ENCODE data around the gene NDUFA12.

The NDUFA12 gene

DNA sequence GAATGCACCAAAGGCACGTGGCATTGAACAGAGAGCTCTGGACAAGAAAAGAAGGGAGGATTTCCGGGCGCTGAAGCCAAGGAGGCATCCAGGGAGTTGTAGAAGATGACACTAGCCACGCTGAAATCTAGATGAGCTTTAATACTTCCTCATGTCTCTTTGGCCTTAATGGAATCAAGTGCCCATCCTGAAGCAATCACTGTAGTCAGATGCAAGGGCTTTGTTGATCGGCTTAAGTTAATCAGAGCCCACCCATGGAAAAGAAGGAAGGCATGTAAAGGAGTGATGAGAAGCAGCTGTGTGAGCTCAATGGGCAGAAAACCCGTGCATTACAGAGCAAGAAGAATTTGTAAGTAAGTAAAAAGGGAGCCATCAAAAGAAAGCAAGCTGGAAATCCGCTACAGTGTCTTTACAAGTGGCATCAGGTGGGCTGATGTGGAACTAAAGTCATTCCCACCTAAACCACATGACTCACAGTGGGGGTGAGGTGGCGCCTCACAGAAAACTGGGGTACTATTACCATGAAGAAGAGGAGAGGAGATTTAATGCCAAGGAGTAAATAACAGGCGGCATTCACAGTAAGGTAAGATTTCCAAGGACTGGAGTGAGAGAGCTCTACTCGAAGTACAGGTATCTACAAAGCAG, 48.4 kb downstream of the NDUFA12 start:
- ChIA-PET POLR2A (no interaction called here), CTCF (interaction anchor here (1.0 to 1.4 kb wide), 2 partner anchors 9 to 589 kb away, joined by 3 to 4 read pairs; no protein-coding TSS in a partner anchor)
- TF ChIP-seq, protein P1, sequence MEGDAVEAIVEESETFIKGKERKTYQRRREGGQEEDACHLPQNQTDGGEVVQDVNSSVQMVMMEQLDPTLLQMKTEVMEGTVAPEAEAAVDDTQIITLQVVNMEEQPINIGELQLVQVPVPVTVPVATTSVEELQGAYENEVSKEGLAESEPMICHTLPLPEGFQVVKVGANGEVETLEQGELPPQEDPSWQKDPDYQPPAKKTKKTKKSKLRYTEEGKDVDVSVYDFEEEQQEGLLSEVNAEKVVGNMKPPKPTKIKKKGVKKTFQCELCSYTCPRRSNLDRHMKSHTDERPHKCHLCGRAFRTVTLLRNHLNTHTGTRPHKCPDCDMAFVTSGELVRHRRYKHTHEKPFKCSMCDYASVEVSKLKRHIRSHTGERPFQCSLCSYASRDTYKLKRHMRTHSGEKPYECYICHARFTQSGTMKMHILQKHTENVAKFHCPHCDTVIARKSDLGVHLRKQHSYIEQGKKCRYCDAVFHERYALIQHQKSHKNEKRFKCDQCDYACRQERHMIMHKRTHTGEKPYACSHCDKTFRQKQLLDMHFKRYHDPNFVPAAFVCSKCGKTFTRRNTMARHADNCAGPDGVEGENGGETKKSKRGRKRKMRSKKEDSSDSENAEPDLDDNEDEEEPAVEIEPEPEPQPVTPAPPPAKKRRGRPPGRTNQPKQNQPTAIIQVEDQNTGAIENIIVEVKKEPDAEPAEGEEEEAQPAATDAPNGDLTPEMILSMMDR (IDR thresholded peaks at IDR 0.05; ENCODE audit: control extremely low read depth, extremely low read depth, low read depth, missing control alignments) = no peak
- no peak for DNase-seq (ENCODE audit: extremely low spot score)

DNA sequence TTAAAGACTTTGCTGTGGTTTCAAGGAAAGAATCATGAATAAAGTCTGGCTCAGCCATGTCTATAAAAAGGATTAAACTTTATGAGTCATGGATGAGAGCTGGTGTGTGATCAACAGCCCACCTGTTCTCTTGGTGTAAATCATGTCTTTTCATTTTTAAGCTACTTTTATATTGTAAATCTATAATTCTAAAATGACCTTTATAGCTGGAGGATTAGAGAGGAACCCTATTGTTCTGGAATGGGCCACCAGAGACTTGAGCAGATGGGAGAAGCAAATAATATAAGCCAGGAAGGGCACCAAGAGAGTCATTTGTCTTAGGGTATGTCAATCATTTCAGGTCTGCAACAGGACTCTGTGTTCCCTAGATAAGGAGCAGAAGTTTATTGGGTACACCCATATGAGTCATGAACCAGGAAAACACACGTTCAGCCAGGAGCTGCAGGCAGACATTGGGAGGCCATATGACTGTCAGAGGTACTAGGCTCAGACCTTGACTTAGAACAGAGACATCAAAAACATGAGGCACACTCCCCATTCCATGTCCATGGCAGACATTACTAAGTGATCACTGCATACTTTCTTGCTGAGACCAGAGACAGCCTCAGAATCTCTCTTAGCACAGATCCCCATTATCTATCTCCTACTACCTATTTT, 49.3 kb downstream of the NDUFA12 start:
- DNase-seq (ENCODE audit: extremely low spot score) = no peak
- TF ChIP-seq, protein P1 (IDR thresholded peaks at IDR 0.05; ENCODE audit: control extremely low read depth, extremely low read depth, low read depth, missing control alignments) = no peak
- CTCF ChIA-PET = interaction anchor here (1.0 kb wide), 1 partner anchor 590 kb away, joined by 3 read pairs; no protein-coding TSS in a partner anchor
- POLR2A ChIA-PET = no interaction called here

DNA sequence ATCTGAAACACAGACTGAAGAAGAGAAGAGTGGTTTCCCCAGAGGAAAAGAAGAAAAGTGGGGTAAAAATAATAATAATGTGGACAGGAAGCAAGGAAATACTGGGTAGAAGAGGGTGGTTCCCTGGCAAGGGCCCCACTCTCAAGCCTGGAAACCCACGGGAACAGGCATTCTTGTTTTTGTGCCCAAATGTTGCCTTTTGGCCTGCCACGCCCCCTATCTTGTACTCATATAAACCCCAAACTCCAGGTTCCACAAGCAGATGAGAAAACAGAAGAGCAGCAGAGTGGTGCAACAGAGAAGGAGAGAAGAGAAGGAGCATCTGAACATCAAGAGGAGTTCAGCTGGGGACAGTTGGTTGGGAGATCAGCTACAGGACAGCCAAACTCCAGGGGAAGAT, 51.2 kb downstream of the NDUFA12 start:
- ChIA-PET CTCF (no interaction called here), POLR2A (no interaction called here)
- TF ChIP-seq, protein P1 (IDR thresholded peaks at IDR 0.05; ENCODE audit: control extremely low read depth, extremely low read depth, low read depth, missing control alignments) = no peak
- DNase-seq (ENCODE audit: extremely low spot score) = no peak

DNA sequence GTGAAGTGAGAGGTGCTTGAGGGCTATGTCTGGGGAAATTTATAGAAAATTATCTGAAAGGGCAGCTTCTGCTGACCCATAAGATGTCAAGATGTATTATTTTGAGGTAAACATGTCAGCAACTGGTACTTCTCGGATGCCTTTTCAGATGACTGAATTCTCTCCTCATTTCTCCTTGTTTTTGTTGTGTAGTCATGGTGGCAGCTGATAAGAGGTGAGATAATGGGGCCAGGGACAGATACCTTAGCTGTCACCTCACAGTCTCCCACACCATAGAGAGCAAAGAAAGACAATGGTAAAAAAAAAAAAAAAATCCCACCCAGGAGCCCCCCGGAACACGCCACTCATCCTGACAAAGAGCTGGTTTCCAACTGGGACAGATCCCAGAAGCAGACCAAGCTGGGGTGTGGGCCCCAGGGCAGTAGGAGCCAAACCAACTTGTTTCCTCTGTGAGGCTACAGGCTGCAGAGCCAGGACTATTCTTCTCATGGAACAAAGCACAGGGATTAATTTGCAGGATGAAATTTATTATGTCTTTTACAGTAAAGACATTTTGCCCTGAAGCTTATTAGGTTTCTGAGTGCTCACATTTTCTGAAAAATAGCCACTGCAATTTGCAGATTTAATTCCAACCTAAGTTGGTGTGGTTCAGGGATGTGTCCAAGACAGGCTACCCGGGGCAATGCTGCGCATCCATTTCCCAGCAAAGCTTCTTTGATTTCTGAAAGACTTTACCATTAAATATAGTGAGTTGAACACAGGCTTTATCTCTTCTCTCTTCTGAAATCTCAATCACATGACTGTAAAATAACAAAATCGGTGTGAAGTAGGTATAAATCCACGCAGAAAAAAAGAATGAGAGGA, 52.2 kb downstream of the NDUFA12 start:
- DNase-seq (ENCODE audit: extremely low spot score) = no peak
- TF ChIP-seq, protein P1 (IDR thresholded peaks at IDR 0.05; ENCODE audit: control extremely low read depth, extremely low read depth, low read depth, missing control alignments) = no peak
- ChIA-PET POLR2A (no interaction called here), CTCF (interaction anchor here (1.3 kb wide), 1 partner anchor 29 kb away, joined by 3 read pairs; no protein-coding TSS in a partner anchor)

DNA sequence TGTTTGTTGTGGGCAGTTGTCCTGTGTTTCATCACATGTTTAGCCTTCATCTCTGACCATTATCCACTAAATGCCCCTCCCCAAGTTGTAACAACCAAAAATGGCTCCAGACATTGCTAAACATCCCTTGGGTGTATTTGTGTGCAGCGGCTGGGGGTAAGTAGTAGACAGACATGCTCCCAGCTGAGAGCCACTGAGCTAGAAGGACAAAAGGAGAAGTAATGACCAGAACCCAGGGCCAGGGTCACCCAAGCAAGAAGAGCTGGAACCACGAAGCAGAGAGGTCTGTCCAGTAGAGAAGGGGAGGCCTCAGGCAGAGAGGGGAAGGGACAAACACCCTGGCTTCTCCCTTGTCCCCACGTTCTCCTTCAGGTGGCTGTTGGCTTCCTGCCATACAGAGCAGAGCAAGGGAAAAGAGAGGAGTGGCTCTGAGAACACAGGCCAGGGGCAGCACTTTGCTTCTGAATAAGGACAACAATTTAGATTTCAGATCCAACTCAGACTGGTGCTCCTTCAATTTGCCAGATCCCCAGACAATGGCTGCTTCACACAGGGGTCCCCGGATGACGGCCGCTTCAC, 55.2 kb downstream of the NDUFA12 start:
- TF ChIP-seq, protein P1 (IDR thresholded peaks at IDR 0.05; ENCODE audit: control extremely low read depth, extremely low read depth, low read depth, missing control alignments) = no peak
- CTCF ChIA-PET = no interaction called here
- no peak for DNase-seq (ENCODE audit: extremely low spot score)
- POLR2A ChIA-PET = no interaction called here

DNA sequence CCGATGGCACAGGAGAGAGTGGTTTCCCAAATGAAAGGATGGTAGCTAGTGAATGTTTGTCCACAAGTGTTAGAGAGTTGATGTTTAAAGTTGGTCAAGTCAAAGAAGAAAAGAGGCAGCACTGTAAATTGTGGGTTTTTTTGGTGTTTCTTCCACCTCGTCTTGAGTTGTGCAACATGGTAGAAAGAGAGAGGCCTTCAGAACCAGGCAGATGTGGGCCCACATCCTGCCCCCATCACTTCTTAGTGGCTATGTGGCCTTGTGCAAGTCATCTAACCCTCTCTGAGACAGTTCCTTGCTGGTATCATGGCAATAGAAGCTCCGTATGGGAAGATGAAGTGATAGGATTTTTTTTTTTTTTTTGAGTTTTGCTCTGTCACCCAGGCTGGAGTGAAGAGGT, 60.8 kb downstream of the NDUFA12 start:
- TF ChIP-seq, protein P1 (IDR thresholded peaks at IDR 0.05; ENCODE audit: control extremely low read depth, extremely low read depth, low read depth, missing control alignments) = no peak

More for the DNA sequence above, 60.8 kb downstream of the NDUFA12 start:
- DNase-seq (ENCODE audit: extremely low spot score) = no peak
- POLR2A ChIA-PET = no interaction called here
- CTCF ChIA-PET = interaction anchor here (1.0 kb wide), 1 partner anchor 30 kb away, joined by 3 read pairs; no protein-coding TSS in a partner anchor

Data from GM10248 (cell line).